Lung microvascular endothelial cell (primary cell): ENCODE results near the gene ZNF33B. TPM values are rescaled to one million over a fixed set of nuclear protein-coding genes. Genes with fewer than 3 reads are reported as not detected.
"Not testable (repeated sequence)": the region's sequence is repeated elsewhere in the genome, so short reads cannot be mapped to it uniquely, and the experiment has no call there.

ENCODE experiments used
- DNase-seq, 2 donors: peaks; one replicate each; pipeline versions ENCODE4 v3.0.0 to v3.0.0-alpha.2; 2010; ENCODE audit warnings: low read depth in 2 of 2
- total RNA-seq: library from RNA; depleted of rRNA; stranded (reverse); fragments of >200 nt; gene quantifications from 2 replicates; pipeline ENCODE4 v1.2.1, GENCODE V29; 2014

ZNF33B gene
- total RNA-seq = 8.7 and 27.0 TPM in 2 replicates

DNA sequence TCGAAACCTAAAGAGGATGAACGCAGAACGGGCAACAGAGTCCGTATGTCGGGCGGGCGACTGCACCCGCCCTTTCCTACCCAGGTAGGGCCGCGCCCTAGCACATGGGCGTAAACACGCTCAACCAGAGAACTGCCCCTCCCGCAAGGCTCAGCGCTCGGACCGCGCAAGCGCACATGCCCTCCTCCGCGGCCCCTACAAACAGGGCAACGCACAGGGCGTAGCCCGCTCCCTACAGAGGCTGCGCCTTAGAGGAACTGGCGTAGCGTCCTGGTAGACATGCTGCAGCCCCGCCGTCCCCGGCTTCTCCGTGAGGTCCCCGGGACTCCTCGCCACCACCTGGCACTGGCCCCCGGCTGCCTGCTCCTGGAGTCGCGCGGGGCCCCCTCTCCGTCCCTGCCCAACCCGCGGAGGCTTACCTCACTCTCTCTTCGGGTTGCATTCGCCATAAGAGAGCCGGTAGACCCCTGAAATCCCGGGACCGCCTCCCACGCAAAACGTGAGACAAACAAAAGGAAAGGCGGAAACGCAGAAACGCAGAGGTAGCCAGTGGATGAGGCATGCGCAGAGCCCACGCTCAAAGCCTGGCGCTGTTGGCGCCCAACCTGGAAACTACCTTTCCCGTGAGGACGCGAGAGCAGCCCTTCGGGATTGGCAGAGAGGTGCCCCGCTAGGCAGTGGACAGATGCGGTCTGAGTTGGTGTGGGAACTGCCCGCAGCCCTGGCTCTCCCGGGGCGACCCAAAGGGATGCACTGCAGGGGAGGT lies at the start of gene ZNF33B:
Gene ZNF33B, minus strand, starts transcription at position 516 of the 766 bp plus-strand sequence. CDS start 1,642 bp downstream, outside the sequence.
- DNase-seq = peak; percentile 94 to 95

GRCh38 chr10:42684517-42684916 lies 46.1 kb upstream of the ZNF33B start:
- DNase-seq = no peak

DNA sequence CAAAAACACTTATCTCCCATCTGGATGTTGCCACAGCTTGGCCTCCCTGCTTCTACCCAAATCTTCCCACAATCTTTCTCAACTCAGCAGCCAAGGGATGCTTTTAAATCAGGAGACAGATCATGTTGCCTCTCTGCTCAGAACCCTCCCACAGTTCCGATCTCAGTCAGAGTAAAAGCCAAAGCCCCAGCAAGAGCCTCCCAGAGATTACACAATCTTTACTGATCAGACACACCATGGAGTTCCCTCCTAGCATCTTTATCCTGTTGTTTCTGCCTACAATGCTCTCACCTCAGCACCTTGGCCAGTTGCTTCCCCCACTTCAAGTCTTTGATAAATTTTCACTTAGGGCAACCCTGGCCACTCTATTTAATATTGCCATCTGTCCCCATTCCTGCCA lies 41.9 kb upstream of the ZNF33B start:
- DNase-seq = no peak

DNA sequence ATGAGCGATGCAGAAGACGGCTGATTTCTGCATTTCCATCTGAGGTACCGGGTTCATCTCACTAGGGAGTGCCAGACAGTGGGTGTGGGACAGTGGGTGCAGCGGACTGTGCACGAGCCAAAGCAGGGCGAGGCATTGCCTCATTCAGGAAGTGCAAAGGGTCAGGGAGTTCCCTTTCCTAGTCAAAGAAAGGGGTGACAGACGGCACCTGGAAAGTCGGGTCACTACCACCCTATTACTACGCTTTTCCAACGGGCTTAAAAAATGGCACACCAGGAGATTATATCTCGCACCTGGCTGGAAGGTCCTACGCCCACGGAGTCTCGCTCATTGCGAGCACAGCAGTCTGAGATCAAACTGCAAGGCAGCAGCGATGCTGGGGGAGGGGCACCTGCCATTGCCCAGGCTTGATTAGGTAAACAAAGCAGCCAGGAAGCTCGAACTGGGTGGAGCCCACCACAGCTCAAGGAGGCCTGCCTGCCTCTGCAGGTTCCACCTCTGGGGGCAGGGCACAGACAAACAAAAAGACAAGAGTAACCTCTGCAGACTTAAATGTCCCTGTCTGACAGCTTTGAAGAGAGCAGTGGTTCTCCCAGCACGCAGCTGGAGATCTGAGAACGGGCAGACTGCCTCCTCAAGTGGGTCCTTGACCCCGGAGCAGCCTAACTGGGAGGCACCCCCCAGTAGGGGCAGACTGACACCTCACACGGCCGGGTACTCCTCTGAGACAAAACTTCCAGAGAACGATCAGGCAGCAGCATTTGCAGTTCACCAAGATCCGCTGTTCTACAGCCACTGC lies 27.0 kb upstream of the ZNF33B start:
- not testable (repeated sequence) for DNase-seq

DNA sequence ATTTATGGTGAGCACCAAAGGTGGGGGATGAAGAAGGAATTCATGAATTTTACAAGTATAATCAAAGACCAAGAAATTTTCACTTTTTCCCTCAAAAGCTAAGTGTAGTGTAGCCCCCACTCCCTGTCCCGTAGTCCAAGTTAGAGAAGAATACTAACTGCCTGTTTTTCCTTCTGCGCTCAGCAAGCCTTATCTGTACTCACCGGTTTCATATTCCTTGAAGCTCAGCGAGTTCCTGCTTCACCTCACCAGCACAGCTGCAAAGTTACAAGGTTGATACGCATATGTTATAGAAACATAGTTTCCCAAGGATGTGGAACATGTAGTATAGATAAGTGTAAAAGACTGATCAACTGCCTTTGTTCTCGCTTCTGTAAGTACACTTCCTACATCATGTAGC lies 16.0 kb upstream of the ZNF33B start:
- no peak for DNase-seq

- no peak for DNase-seq
Measured at GRCh38 chr10:42652858-42653257, 14.5 kb upstream of the ZNF33B start.

DNA sequence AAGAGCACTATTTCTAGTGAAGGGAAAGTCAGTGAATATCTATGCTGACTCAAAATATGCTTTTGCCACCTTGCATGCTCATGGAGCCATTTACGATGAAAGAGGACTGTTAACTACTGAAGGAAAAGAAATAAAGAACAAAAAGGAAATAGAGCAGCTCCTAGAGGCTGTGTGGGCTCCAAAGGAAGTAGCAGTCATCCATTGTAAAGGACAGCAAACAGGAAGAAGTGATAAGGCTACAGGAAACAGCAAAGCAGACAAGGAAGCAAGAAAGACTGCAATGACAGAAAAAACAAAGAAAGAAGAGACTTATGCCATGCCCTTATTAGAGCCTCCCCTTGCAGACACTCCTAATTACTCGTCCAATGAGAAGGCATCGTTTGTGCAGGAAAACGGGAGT lies 12.0 kb upstream of the ZNF33B start:
- peak in 1 of 2 donors; percentile 16 for DNase-seq

DNA sequence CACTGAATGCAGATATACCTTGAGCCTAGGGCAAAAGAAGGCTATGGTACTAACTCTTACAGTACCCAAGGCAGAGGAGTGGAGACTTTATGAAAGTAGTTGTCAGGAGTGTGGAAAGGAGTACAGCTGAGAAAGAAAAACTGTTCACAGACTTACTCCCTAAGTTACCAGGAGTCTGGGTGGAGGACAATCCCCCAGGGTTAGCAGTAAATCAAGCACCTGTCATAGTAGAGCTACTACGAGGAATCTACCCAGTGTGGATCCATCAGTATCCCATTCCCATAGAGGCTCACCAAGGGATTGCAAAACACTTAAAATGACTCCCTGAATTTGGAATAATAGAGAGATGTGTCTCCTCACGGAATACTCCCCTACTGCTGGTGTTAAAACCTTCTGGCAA lies 10.1 kb upstream of the ZNF33B start:
- no peak for DNase-seq

DNA sequence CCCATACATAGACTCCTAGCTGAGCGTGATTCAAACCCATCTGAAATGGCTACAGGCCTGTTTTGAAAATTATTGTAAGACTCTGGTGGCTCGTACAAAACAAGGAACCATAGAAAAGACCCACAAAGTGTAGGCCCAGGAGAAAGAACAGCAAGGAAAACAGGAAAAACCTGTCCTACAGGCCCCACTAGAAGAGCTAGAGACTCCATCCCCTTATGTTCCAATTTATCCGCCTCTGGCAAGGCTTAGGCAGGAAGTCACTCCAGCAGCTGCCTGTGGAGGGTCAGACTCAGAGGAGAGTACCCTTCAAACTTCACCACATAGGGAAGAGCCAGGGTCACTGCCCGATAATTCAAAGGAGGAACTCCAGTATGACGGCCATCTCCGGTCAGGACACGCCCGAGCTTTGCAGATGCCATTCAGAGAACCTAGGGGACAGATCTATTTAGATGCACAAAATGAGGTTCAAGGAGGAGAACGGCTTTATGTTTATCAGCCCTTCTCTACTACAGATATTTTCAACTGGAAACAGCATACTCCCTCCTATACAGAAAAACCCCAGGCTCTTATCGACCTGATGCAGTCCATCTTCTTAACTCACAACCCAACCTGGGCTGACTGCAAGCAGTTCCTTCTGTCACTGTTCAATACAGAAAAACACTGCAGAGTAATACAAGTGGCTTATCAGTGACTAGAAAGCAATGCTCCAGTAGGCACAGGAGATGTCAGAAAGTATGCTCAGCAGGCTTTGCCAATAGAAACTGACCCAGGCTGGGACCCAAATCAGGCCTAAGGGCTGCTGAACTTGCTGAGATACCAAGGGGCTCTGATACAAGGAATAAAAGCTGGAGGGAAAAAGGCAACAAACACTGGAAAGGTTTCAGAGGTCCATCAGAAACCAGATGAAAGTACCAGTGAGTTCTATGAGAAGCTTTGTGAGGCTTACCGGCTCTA lies 8.6 kb upstream of the ZNF33B start:
- no peak for DNase-seq

- DNase-seq = no peak
Measured at GRCh38 chr10:42646214-42646613, 7.8 kb upstream of the ZNF33B start.

DNA sequence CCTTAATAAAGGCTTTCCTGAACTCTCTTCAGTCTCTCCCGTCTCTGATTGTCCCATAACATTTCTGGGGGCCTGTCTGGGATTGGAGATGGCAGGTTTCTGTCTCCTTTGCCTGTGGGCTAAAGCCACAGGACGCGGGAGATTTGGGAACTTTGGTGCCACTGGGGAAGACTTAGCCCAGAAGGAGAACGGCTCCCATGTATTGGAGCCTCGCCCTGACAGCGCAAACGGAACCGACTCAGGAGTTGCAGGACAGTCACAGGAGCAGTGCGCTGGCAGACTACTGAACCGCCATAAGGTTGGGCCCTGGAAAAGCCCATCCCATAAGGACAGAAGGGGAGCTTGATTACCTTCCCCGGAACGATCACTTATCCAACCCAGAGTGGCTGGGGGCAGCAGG lies 7.1 kb upstream of the ZNF33B start:
- no peak for DNase-seq

DNA sequence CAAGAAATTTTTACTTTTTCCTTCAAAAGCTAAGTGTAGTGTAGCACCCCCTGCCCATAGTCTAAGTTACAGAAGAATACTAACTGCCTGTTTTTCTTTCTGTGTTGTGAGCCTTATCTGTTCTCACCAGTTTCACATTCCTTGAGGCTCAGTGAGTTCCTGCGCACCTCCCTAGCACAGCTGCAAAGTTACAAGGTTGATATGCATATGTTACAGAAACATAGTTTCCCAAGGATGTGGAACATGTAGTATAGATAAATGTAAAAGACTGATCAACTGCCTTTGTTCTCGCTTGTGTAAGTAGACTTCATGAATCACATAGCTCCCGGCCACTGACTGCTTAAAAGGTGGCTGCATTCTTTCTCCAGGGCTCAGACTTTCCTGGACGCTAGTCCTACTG lies 6.7 kb upstream of the ZNF33B start:
- DNase-seq = no peak

DNA sequence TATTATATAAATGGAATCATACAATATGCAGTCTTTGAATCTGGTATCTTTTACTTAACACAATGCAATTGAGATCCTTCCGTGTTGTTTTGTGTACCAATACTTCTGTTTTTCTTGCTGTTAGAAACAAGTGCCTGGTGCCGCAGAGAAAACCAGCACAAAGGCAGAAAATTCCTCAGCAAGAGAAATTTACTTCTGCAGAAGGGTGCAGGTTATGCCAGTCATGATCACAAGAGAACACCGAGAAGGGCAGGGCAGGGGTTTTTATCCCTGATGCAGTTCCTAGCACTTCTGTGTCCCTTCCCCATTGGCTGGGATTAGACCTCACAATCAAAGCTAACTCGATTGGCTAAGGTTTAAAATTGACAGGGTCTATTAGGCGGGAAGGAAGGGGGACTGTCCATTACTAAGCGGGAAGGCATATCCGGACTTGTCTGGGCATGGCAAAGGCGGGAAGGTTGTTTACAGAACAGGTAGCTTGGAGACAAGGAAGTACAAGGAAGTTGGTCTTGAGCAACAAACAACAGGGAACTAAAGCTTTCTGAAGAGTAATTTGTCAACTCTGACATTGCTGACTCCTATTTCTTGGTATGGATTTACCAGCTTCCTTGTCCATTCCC lies 2.4 kb upstream of the ZNF33B start:
- peak in 1 of 2 donors; percentile 80 for DNase-seq

- DNase-seq = no peak
Measured at GRCh38 chr10:42638821-42639270, 476 bp upstream of the ZNF33B start.

DNA sequence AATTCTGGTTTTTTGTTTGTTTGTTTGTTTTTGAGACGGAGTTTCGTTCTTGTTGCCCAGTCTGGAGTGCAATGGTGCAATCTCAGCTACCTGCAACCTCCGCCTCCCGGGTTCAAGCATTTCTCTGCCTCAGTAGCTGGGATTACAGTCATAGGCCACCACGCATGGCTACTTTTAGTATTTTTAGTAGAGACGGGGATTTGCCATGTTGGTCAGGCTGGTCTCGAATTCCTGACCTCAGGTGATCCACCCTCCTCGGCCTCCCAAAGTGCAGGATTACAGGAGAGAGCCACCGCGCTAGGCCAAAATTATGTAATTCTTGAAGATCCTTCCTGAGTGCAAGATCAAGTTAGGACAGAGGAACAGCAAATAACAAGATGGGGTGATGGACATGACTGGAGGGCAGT lies 719 bp downstream of the ZNF33B start:
- no peak for DNase-seq

GRCh38 chr10:42637142-42637541 lies 1.2 kb downstream of the ZNF33B start:
- DNase-seq = no peak

- no peak for DNase-seq
Measured at GRCh38 chr10:42635098-42635497, 3.3 kb downstream of the ZNF33B start.

- no peak for DNase-seq
Measured at GRCh38 chr10:42632564-42632963, 5.8 kb downstream of the ZNF33B start.

DNA sequence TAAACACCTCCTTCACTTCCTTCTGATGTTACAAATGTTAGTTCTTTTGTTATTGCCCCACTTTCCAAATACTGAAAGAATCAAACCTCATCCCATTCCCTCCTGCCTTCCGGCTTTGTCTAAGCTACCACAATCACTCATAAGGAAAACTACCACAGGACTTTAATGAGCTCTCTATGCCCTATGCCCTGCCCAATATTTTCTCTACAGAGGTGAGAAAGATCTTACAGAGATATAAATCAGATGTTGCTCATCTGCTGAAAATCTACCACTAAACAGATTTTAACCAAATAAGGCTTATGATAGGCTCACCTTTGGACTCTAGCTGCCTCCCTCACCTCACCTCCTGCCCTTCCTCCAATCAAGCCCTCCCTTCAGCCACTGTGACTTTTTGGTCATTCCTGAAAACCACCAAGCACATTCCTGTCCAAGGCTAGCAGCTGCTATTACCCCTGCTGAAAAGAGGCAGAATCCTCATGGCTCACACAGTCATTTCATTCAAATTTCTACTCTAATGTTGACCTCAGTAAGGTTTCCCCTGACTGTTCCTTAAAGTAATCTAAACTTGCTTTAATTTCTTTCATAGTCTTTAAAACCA lies 7.7 kb downstream of the ZNF33B start:
- DNase-seq = no peak

GRCh38 chr10:42623929-42624328 lies 14.4 kb downstream of the ZNF33B start:
- DNase-seq = peak in 1 of 2 donors; percentile 11

- no peak for DNase-seq
Measured at GRCh38 chr10:42618424-42618823, 19.9 kb downstream of the ZNF33B start.
